Ovary (tissue), 9 donors: ENCODE results near the gene WNT3. TPM values are rescaled to one million over a fixed set of nuclear protein-coding genes. Genes with fewer than 3 reads are reported as not detected.

Experiments
- DNase-seq, 5 donors: peaks; one replicate each; pipeline ENCODE4 v3.0.0-alpha.2; 2019 to 2020
- H3K27ac ChIP-seq, 2 donors: fragments of 200-600 bp; one replicate each; pipeline versions ENCODE4 v1.5.1 to v1.8.0; 2019 to 2022
- H3K27me3 ChIP-seq: fragments of 200-600 bp; one replicate; pipeline ENCODE4 v1.8.0; 2022
- H3K36me3 ChIP-seq: fragments of 200-600 bp; sonication (generic); one replicate; pipeline ENCODE4 v1.5.1; 2019
- H3K4me1 ChIP-seq: one replicate; pipeline ENCODE4 v1.8.1; 2013; ENCODE audit warnings: mild to moderate bottlenecking, moderate library complexity; ENCODE audit not compliant: insufficient read depth
- H3K4me3 ChIP-seq: fragments of 200-600 bp; sonication (generic); one replicate; pipeline ENCODE4 v1.5.1; 2017
- H3K9me3 ChIP-seq, 2 donors: fragments of 200-600 bp in 1 of 2; sonication (generic) in 1 of 2; one replicate each; pipeline versions ENCODE4 v1.5.1 to v1.8.1; 2013 to 2019; ENCODE audit warnings: mild to moderate bottlenecking in 1 of 2, moderate library complexity in 1 of 2
- CTCF ChIP-seq, 3 donors: fragments of 450-650 bp in 2 of 3; fragments of 200-600 bp in 1 of 3; IDR thresholded peaks; one replicate each; pipeline versions ENCODE4 v1.5.1 to v1.8.0; 2016 to 2022; ENCODE audit warnings: antibody characterized with exemption in 3 of 3, mild to moderate bottlenecking in 1 of 3
- EP300 ChIP-seq: sonication (generic); formaldehyde crosslinking; IDR thresholded peaks from one replicate; pipeline ENCODE4 v1.6.1; 2017; ENCODE audit warnings: antibody characterized with exemption
- POLR2A ChIP-seq: fragments of 450-650 bp; IDR thresholded peaks from one replicate; pipeline ENCODE4 v1.6.1; 2017; ENCODE audit warnings: antibody characterized with exemption, mild to moderate bottlenecking, moderate library complexity
- WGBS, 3 donors: extraction: QIAGEN DNeasy Blood & Tissue Kit in 1 of 3; methylation state at CpG; one replicate each; pipeline versions ENCODE4 v1.1.5 to v1.1.7; 2013 to 2017; 5-methylcytosine and 5-hydroxymethylcytosine counted together
- intact Hi-C, 4 donors: fragments of 100-400 bp; cut with DNase I; formaldehyde crosslinking; loops; one replicate each; pipeline versions ENCODE4 v1.11.0 to v1.15.1; 2022 to 2023
- polyA plus RNA-seq, 2 donors: library from polyadenylated mRNA; stranded (reverse); fragments of 200-250 nt in 1 of 2; fragments of 350-450 nt in 1 of 2; fragmentation: Illumina TruSeq in 1 of 2; extraction: RNeasy Lipid Tissue Mini Kit (QIAGEN cat#74804) in 1 of 2; gene quantifications; one replicate each; pipeline ENCODE4 v1.2.3, GENCODE V29; 2013 to 2014
- total RNA-seq, 7 donors: library from RNA; depleted of rRNA in 2 of 7; stranded (reverse); fragments of >200 nt in 2 of 7; fragmentation: NEBNext Ultra II Directional in 3 of 7; extraction: Animal tissue kit (Norgen Biotek cat#: 25700) in 3 of 7; gene quantifications; one replicate each; pipeline versions ENCODE4 v1.1.0 to v1.2.4, GENCODE V29; 2016 to 2023
- donor health status: DM: no; HTN: no; CAD: no; lungs with moderate emphysema.
- donor health status: DM: no; HTN: no; CAD: no.
- donor health status: Bipolar disorder and iron deficiency.
- donor health status: DM: yes; HTN: yes; CAD: no.
- donor health status: DM: no; HTN: no; CAD: no.
- donor health status: DM: yes; HTN: yes; CAD: no.

Gene WNT3
- total and polyA plus RNA-seq, 9 donors: 0.23 to 1.7 (median 0.57) TPM; not detected in 1

GRCh38 chr17:46717999-46718398, 100.5 kb downstream of the WNT3 start:
- no peaks in the 10 kb centered on the region for H3K9me3 ChIP-seq
- no peak for TF ChIP-seq EP300
- no peak for TF ChIP-seq POLR2A
- no peak for TF ChIP-seq CTCF (IDR thresholded peaks at IDR 0.05)
- no peak for DNase-seq
- no peaks in the 10 kb centered on the region for H3K36me3 ChIP-seq
- H3K4me3 ChIP-seq: no peak overlapping the region
- intact Hi-C loops: no loop called here
- no peaks in the 10 kb centered on the region for H3K27me3 ChIP-seq
- H3K4me1 ChIP-seq: no peaks in the 10 kb centered on the region
- H3K27ac ChIP-seq: no peak overlapping the region
- WGBS, 3 donors: 91 to 96% (median 93%) methylated on average over 4 of the region's 4 CpGs

Other genes starting within 250 kb of the WNT3 start
- gene ARL17A, start 239.0 kb downstream of the WNT3 start, total RNA-seq: 10 to 100 TPM in 5 of 7 donors, 1 to 10 TPM in 2; 8.3 to 23.8 (median 17.9) TPM
- gene ARL17A, start 239.0 kb downstream of the WNT3 start, polyA plus RNA-seq: 1 to 10 TPM; 5.2 to 9.2 TPM
- 10 to 100 TPM in 6 of 7 donors, 1 to 10 TPM in 1; 6.6 to 33.3 (median 19.6) TPM for gene NSF, start 228.0 kb downstream of the WNT3 start, total RNA-seq
- gene NSF, start 228.0 kb downstream of the WNT3 start, polyA plus RNA-seq: 10 to 100 TPM in 1 of 2 donors, 1 to 10 TPM in 1; 7.0 to 31.5 TPM
- under 1 TPM in 1 of 7 donors, not detected in 6; 0.50 TPM for gene WNT9B, start 32.9 kb upstream of the WNT3 start, total RNA-seq
- gene WNT9B, start 32.9 kb upstream of the WNT3 start, polyA plus RNA-seq: under 1 TPM; 0.08 to 0.10 TPM
- 10 to 100 TPM; 29.9 to 79.3 (median 59.9) TPM for gene GOSR2, start 104.5 kb upstream of the WNT3 start, total RNA-seq
- 10 to 100 TPM; 24.2 to 53.1 TPM for gene GOSR2, start 104.5 kb upstream of the WNT3 start, polyA plus RNA-seq
- under 1 TPM in 1 of 7 donors, not detected in 6; 0.69 TPM for gene RPRML, start 160.6 kb upstream of the WNT3 start, total RNA-seq
- not detected for gene RPRML, start 160.6 kb upstream of the WNT3 start, polyA plus RNA-seq